MCF 10A (cell line): Measurements from ENCODE around the gene ADORA1. TPM values are rescaled to one million over a fixed set of nuclear protein-coding genes. Genes with fewer than 3 reads are reported as not detected.
A peak's percentile ranks its signal among the peaks of the same experiment; 100 is the strongest.

Experiments used
- BruUV-seq: library from RNA; stranded (reverse); fragments of 400-500 nt; replicated peaks from 2 replicates; lab custom pipeline; 2021; lab: Mats Ljungman, UMichigan
- CTCF ChIA-PET: fragments of 300-600 bp; sonication (Branson Sonifier 250); formaldehyde crosslinking; extraction: SDS; loops from one replicate; lab custom pipeline; 2021; ENCODE audit warnings: antibody characterized with exemption, inconsistent platforms; lab: Yijun Ruan, JAX
- POLR2A ChIA-PET: fragments of 300-600, 350-650 bp; sonication (Branson Sonifier 250); formaldehyde crosslinking; extraction: SDS; loops from one replicate; lab custom pipeline; 2020; ENCODE audit warnings: antibody characterized with exemption, inconsistent platforms; lab: Yijun Ruan, JAX
- DNase-seq: peaks from one replicate; pipeline ENCODE4 v3.0.0-alpha.2; 2018; ENCODE audit not compliant: unreplicated experiment
- H3K27ac Mint-ChIP-seq: one replicate; pipeline ENCODE4 v1.8.0; 2022; ENCODE audit warnings: mild to moderate bottlenecking, low read depth, mixed read lengths; ENCODE audit not compliant: unreplicated experiment
- H3K27me3 Mint-ChIP-seq: one replicate; pipeline ENCODE4 v1.8.0; 2022; ENCODE audit warnings: mixed read lengths; ENCODE audit not compliant: insufficient read depth, unreplicated experiment
- H3K36me3 Mint-ChIP-seq: one replicate; pipeline ENCODE4 v1.8.0; 2022; ENCODE audit warnings: mild to moderate bottlenecking, moderate library complexity, mixed read lengths; ENCODE audit not compliant: insufficient read depth, unreplicated experiment
- H3K4me1 Mint-ChIP-seq: one replicate; pipeline ENCODE4 v1.8.0; 2022; ENCODE audit warnings: mixed read lengths; ENCODE audit not compliant: insufficient read depth, unreplicated experiment
- H3K4me3 Mint-ChIP-seq: one replicate; pipeline ENCODE4 v1.8.0; 2022; ENCODE audit warnings: mild to moderate bottlenecking, moderate library complexity, mixed read lengths; ENCODE audit not compliant: unreplicated experiment
- H3K9me3 Mint-ChIP-seq: one replicate; pipeline ENCODE4 v1.8.0; 2022; ENCODE audit warnings: mixed read lengths; ENCODE audit not compliant: unreplicated experiment
- intact Hi-C: fragments of 100-400 bp; cut with micrococcal nuclease; formaldehyde crosslinking; loops from 2 replicates; pipeline ENCODE4 v1.14.1; 2022
- total RNA-seq: library from RNA; stranded (reverse); gene quantifications from 2 replicates; pipeline ENCODE4 v1.2.3, GENCODE V29; 2022
- TF ChIP-seq, protein P1 (sequence below): fragments of 200-600 bp; IDR thresholded peaks from one replicate; pipeline ENCODE4 v1.8.0; 2022; ENCODE audit warnings: antibody characterized with exemption, mild to moderate bottlenecking; ENCODE audit not compliant: unreplicated experiment

The ADORA1 gene
- total RNA-seq, 1 experiment from 2014 or later = 0.26 TPM

DNA sequence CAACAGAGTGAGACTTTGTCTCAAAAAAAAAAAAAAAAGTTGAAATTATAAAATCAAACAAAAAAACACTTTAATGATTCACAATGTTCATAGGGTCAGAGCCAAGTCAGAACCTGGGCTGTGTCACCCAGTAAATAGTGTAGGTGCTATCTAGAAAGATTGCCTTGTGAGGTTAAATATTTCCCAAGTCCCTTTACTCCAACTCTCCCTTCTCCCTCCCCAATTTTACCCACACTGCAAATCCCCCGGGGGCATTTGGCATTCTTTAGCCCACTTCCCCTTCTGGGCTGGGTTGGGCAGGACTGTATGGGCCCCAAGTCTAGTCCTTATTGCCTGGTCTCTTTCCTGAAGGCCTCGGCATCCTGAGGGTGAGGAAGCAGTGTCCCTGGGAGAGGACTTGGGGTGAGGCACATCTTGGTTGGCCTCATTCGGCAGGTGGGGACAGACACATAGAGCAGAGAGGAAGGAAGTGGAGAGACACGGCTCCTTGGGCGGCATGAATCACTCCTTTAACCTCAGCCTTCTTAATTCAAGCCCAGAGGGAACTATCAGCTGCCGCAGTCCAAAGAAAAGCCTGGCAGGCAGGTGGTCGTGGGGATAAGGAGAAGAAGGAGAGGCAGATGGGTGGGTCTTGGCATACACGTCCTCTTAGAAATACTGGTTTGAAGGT is 8.2 kb downstream of the ADORA1 start:
- DNase-seq = peak; percentile 49
- POLR2A ChIA-PET = no interaction called here
- no TSS peak for BruUV-seq

GRCh38 chr1:203136409-203137042 is 9.0 kb downstream of the ADORA1 start:
- TF ChIP-seq, protein P1, sequence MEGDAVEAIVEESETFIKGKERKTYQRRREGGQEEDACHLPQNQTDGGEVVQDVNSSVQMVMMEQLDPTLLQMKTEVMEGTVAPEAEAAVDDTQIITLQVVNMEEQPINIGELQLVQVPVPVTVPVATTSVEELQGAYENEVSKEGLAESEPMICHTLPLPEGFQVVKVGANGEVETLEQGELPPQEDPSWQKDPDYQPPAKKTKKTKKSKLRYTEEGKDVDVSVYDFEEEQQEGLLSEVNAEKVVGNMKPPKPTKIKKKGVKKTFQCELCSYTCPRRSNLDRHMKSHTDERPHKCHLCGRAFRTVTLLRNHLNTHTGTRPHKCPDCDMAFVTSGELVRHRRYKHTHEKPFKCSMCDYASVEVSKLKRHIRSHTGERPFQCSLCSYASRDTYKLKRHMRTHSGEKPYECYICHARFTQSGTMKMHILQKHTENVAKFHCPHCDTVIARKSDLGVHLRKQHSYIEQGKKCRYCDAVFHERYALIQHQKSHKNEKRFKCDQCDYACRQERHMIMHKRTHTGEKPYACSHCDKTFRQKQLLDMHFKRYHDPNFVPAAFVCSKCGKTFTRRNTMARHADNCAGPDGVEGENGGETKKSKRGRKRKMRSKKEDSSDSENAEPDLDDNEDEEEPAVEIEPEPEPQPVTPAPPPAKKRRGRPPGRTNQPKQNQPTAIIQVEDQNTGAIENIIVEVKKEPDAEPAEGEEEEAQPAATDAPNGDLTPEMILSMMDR = peak; percentile 27
- no TSS peak for BruUV-seq
- Mint-ChIP-seq H3K36me3 (no peaks in the 10 kb centered on the region), H3K4me1 (peaks cover 13% of the 10 kb centered on the region), H3K4me3 (no peak overlapping the region), H3K9me3 (no peaks in the 10 kb centered on the region), H3K27ac (no peak overlapping the region), H3K27me3 (no peaks in the 10 kb centered on the region)
- peak; percentile 36 for DNase-seq
- POLR2A ChIA-PET = interaction anchor here (0.7 kb wide), 1 partner anchor 72 kb away, joined by 3 read pairs; no protein-coding TSS in a partner anchor
- intact Hi-C loops = no loop called here
- CTCF ChIA-PET = interaction anchor here (0.7 to 1.5 kb wide), 3 partner anchors 12 to 1925 kb away, joined by 3 to 6 read pairs (median 3); no protein-coding TSS in a partner anchor

More for the DNA sequence above, 8.2 kb downstream of the ADORA1 start:
- Mint-ChIP-seq H3K27ac (peak overlapping the region; percentile 2), H3K4me1 (peaks cover 13% of the 10 kb centered on the region), H3K4me3 (no peak overlapping the region), H3K27me3 (no peaks in the 10 kb centered on the region), H3K36me3 (no peaks in the 10 kb centered on the region), H3K9me3 (no peaks in the 10 kb centered on the region)
- CTCF ChIA-PET = interaction anchor here (0.8 to 4.9 kb wide), 4 partner anchors 11 to 1926 kb away, joined by 3 to 33 read pairs (median 5); no protein-coding TSS in a partner anchor
- intact Hi-C loops = no loop called here
- TF ChIP-seq, protein P1 = no peak

GRCh38 chr1:203137324-203137723 is 9.8 kb downstream of the ADORA1 start:
- DNase-seq = no peak
- CTCF ChIA-PET = interaction anchor here (0.6 to 2.7 kb wide), 2 partner anchors 10 to 1256 kb away, joined by 3 to 12 read pairs; no protein-coding TSS in a partner anchor
- TF ChIP-seq, protein P1 = no peak
- POLR2A ChIA-PET = interaction anchor here (0.7 to 1.0 kb wide), 3 partner anchors 9 to 813 kb away, joined by 3 read pairs; no protein-coding TSS in a partner anchor
- Mint-ChIP-seq H3K9me3 (no peaks in the 10 kb centered on the region), H3K4me1 (peaks cover 13% of the 10 kb centered on the region), H3K27ac (no peak overlapping the region), H3K4me3 (no peak overlapping the region), H3K27me3 (no peaks in the 10 kb centered on the region), H3K36me3 (no peaks in the 10 kb centered on the region)
- intact Hi-C loops = no loop called here
- BruUV-seq = no TSS peak

- intact Hi-C loops = no loop called here
- H3K9me3 Mint-ChIP-seq = no peaks in the 10 kb centered on the region
- DNase-seq = no peak
- TF ChIP-seq, protein P1 = no peak
- no peak overlapping the region for H3K27ac Mint-ChIP-seq
- H3K27me3 Mint-ChIP-seq = no peaks in the 10 kb centered on the region
- no peaks in the 10 kb centered on the region for H3K36me3 Mint-ChIP-seq
- ChIA-PET POLR2A (interaction anchor here (0.7 to 1.0 kb wide), 3 partner anchors 10 to 813 kb away, joined by 3 read pairs; no protein-coding TSS in a partner anchor), CTCF (interaction anchor here (0.5 to 2.7 kb wide), 6 partner anchors 10 to 1257 kb away, joined by 3 to 12 read pairs (median 4); no protein-coding TSS in a partner anchor)
- H3K4me3 Mint-ChIP-seq = no peak overlapping the region
- peaks cover 13% of the 10 kb centered on the region for H3K4me1 Mint-ChIP-seq
- no TSS peak for BruUV-seq
Measured at GRCh38 chr1:203138066-203138465, 10.5 kb downstream of the ADORA1 start.
